ENCODE measurements around the gene NLRP9.

NLRP9 gene

GRCh38 chr19:55672418-55672817 is 65.8 kb downstream of the NLRP9 start:
- DNase-seq, result no peak

- DNase-seq, result no peak
Measured at GRCh38 chr19:55671054-55671378, 67.2 kb downstream of the NLRP9 start.

- peak in 2 of 4 experiments; percentile 21 to 24 for DNase-seq
Measured at GRCh38 chr19:55670280-55671053, 67.7 kb downstream of the NLRP9 start.

GRCh38 chr19:55669418-55670279 is 68.6 kb downstream of the NLRP9 start:
- DNase-seq, result no peak

- no peak for DNase-seq
Measured at GRCh38 chr19:55668603-55669348, 69.4 kb downstream of the NLRP9 start.

GRCh38 chr19:55667958-55668357 is 70.2 kb downstream of the NLRP9 start:
- no peak for DNase-seq

GRCh38 chr19:55667511-55667910 is 70.7 kb downstream of the NLRP9 start:
- no peak for DNase-seq

GRCh38 chr19:55667006-55667381 is 71.2 kb downstream of the NLRP9 start:
- no peak for DNase-seq

GRCh38 chr19:55666343-55667005 is 71.7 kb downstream of the NLRP9 start:
- DNase-seq, result no peak

- DNase-seq, result no peak
Measured at GRCh38 chr19:55663846-55664536, 74.2 kb downstream of the NLRP9 start.

GRCh38 chr19:55661826-55662225 is 76.4 kb downstream of the NLRP9 start:
- no peak for DNase-seq

GRCh38 chr19:55660991-55661390 is 77.2 kb downstream of the NLRP9 start:
- no peak for DNase-seq

GRCh38 chr19:55660404-55660803 is 77.8 kb downstream of the NLRP9 start:
- no peak for DNase-seq

GRCh38 chr19:55659822-55660221 is 78.4 kb downstream of the NLRP9 start:
- no peak for DNase-seq

GRCh38 chr19:55658846-55659459 is 79.2 kb downstream of the NLRP9 start:
- no peak for DNase-seq
